ENCODE data around the gene CBX2.

CBX2 gene

GRCh38 chr17:79793924-79794304 is 16.0 kb downstream of the CBX2 start:
- Histone ChIP-seq H3K27me3 (ENCODE audit: control insufficient read depth, insufficient read depth, low read length) (peaks cover 84% of the 10 kb centered on the region), H3K4me1 (ENCODE audit: control insufficient read depth, insufficient read depth, low read length) (peaks cover 14% of the 10 kb centered on the region), H3K4me3 (ENCODE audit: low read depth, low read length) (peak overlapping the region; percentile 32), H3K36me3 (ENCODE audit: control insufficient read depth, insufficient read depth, low read length) (no peaks in the 10 kb centered on the region), H3K9me3 (ENCODE audit: control insufficient read depth, insufficient read depth, low read length) (no peaks in the 10 kb centered on the region), H3K9ac (ENCODE audit: low read depth, low read length) (no peak overlapping the region)

- H3K27me3 ChIP-seq (ENCODE audit: control insufficient read depth, insufficient read depth, low read length), result peaks cover 86% of the 10 kb centered on the region
- H3K4me1 ChIP-seq (ENCODE audit: control insufficient read depth, insufficient read depth, low read length), result peaks cover 11% of the 10 kb centered on the region
- no peak overlapping the region for H3K9ac ChIP-seq (ENCODE audit: low read depth, low read length)
- peak overlapping the region; percentile 41 for H3K4me3 ChIP-seq (ENCODE audit: low read depth, low read length)
- no peaks in the 10 kb centered on the region for H3K36me3 ChIP-seq (ENCODE audit: control insufficient read depth, insufficient read depth, low read length)
- no peaks in the 10 kb centered on the region for H3K9me3 ChIP-seq (ENCODE audit: control insufficient read depth, insufficient read depth, low read length)
Observed at GRCh38 chr17:79794659-79795511, 16.9 kb downstream of the CBX2 start.

DNA sequence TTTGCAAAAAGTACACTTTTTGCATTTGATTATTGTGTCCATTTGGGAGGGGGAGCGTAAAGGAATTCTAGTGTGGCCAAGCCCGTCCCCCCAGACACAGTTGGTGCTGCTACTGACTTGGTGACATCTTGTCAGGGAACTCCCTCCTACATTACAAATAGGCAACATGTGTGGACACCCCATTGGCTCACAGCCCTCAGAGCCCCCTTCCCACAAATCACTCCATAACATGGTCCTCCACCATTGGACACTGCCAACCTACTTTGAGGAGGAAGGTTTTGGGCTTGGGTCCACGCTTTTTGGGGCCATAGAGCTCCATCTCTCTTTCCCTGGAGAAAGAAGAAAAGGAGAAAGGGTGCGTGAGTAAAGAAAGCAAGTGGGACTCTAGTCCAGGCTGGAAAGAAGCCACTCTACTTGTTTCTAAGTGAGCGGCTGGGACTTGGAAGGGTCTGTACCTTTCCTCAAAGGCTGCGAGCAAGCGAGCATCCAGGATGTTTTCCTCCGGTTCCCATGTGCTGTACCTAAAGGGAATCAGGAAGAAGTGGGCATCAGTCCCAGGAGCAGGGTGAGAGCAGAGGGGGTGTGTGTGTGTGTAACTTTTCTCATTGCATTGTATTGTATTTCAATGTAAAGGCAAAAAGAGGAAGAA is 18.0 kb downstream of the CBX2 start:
- peaks cover 11% of the 10 kb centered on the region for H3K4me1 ChIP-seq (ENCODE audit: control insufficient read depth, insufficient read depth, low read length)
- peaks cover 86% of the 10 kb centered on the region for H3K27me3 ChIP-seq (ENCODE audit: control insufficient read depth, insufficient read depth, low read length)
- no peaks in the 10 kb centered on the region for H3K9me3 ChIP-seq (ENCODE audit: control insufficient read depth, insufficient read depth, low read length)
- H3K36me3 ChIP-seq (ENCODE audit: control insufficient read depth, insufficient read depth, low read length), result no peaks in the 10 kb centered on the region
- H3K4me3 ChIP-seq (ENCODE audit: low read depth, low read length), result peak overlapping the region; percentile 61
- no peak overlapping the region for H3K9ac ChIP-seq (ENCODE audit: low read depth, low read length)

- Histone ChIP-seq H3K9ac (ENCODE audit: low read depth, low read length) (no peak overlapping the region), H3K36me3 (ENCODE audit: control insufficient read depth, insufficient read depth, low read length) (no peaks in the 10 kb centered on the region), H3K4me1 (ENCODE audit: control insufficient read depth, insufficient read depth, low read length) (peaks cover 11% of the 10 kb centered on the region), H3K27me3 (ENCODE audit: control insufficient read depth, insufficient read depth, low read length) (peaks cover 86% of the 10 kb centered on the region), H3K4me3 (ENCODE audit: low read depth, low read length) (peak overlapping the region; percentile 61), H3K9me3 (ENCODE audit: control insufficient read depth, insufficient read depth, low read length) (no peaks in the 10 kb centered on the region)
Observed at GRCh38 chr17:79796444-79796762, 18.5 kb downstream of the CBX2 start.

DNA sequence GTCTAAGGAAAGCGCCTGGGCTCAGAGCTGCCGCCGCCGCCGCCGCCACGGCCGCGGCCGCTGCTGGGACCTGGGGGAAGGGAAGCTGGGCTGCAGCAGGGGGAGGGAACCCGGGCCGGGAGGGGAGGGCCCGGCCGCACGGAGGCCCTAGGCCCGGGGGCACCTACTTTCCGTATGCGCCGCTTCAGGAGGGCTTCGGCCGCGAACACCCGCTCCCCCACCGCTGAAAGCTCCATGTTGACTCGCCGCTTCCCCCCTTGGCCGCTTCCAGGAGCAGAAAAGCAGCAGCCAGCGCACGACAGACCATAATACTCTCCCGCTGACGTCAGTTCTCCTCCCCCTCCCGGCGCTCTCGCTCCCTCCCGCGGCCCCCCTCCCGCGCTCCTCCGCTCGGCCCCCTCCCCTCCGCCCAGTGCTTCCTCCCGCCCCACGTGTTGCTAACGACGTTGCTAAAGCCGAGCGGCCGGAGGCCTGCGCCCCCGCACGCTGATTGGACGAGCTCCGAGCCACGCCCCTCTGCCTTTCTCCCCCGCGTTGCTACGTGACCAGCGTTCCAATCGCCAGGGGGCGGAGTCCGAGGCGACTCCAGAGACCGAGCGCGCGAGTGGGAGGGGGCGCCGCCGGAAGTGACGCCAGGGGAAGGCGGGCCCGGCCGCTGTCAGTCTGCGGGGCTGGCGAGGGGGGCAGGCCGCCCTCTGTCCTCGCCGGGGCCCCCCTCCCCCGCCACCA is 19.0 kb downstream of the CBX2 start, which contains the start of gene CBX8:
Gene CBX8, minus strand, starts transcription at position 315 of the 729 bp plus-strand sequence. Its CDS starts 79 bp downstream, at position 236.
- Histone ChIP-seq H3K4me3 (ENCODE audit: low read depth, low read length) (peak within 1 kb of the TSS; percentile 61), H3K4me1 (ENCODE audit: control insufficient read depth, insufficient read depth, low read length) (peaks cover 11% of the 10 kb centered on the region), H3K9me3 (ENCODE audit: control insufficient read depth, insufficient read depth, low read length) (no peaks in the 10 kb centered on the region), H3K9ac (ENCODE audit: low read depth, low read length) (peak within 1 kb of the TSS; percentile 70), H3K36me3 (ENCODE audit: control insufficient read depth, insufficient read depth, low read length) (no peaks in the 10 kb centered on the region), H3K27me3 (ENCODE audit: control insufficient read depth, insufficient read depth, low read length) (peaks cover 86% of the 10 kb centered on the region)

- peak overlapping the region; percentile 41 for H3K4me3 ChIP-seq (ENCODE audit: low read depth, low read length)
- no peaks in the 10 kb centered on the region for H3K36me3 ChIP-seq (ENCODE audit: control insufficient read depth, insufficient read depth, low read length)
- H3K9me3 ChIP-seq (ENCODE audit: control insufficient read depth, insufficient read depth, low read length), result no peaks in the 10 kb centered on the region
- H3K4me1 ChIP-seq (ENCODE audit: control insufficient read depth, insufficient read depth, low read length), result peaks cover 14% of the 10 kb centered on the region
- peaks cover 86% of the 10 kb centered on the region for H3K27me3 ChIP-seq (ENCODE audit: control insufficient read depth, insufficient read depth, low read length)
- H3K9ac ChIP-seq (ENCODE audit: low read depth, low read length), result no peak overlapping the region
Observed at GRCh38 chr17:79797492-79798298, 19.7 kb downstream of the CBX2 start.

DNA sequence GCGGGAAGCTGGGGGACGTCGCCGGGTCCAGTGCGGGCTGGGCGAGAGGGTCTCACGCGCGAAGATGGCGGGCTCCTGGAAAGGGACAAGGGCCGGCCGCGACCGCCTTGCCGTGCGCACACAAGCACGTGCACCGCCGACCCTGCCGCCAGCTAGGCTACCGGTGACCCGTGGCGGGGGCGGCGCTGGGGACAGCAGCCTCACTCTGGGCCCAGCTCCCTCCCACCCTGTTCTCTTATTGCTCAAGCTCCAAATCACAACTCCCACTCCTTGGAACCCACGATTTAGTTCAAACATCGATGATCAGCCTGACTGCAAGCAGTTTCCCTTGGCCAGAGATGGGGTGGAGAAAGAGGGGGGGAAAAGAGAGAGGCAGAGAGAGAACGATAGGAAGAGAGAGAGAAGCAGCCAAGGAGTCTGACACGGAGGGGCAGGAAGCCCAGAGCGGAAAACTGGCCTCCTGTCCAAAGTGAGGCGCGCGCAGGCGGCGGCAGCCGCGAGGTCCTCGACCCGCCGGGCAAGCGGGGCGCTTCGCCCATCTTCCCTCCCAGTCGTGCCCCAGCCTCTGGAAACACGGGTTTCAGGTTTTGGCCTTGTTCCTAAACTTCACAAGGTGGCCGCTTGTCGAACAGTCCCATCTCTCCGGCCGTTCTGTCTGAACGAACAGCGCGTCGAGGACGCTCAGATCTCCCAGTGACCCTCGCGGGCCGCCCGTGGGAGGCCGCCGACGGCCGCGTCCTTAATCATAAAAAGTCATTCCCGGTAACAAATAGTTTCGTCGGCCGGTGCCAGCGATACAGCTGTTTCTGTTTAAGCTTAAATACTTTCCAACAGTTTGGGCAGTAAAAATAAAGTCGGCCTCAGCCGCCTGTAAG is 20.6 kb downstream of the CBX2 start:
- no peak overlapping the region for H3K9ac ChIP-seq (ENCODE audit: low read depth, low read length)
- H3K9me3 ChIP-seq (ENCODE audit: control insufficient read depth, insufficient read depth, low read length), result no peaks in the 10 kb centered on the region
- peaks cover 13% of the 10 kb centered on the region for H3K4me1 ChIP-seq (ENCODE audit: control insufficient read depth, insufficient read depth, low read length)
- H3K36me3 ChIP-seq (ENCODE audit: control insufficient read depth, insufficient read depth, low read length), result no peaks in the 10 kb centered on the region
- H3K27me3 ChIP-seq (ENCODE audit: control insufficient read depth, insufficient read depth, low read length), result peaks cover 86% of the 10 kb centered on the region
- peak overlapping the region; percentile 41 for H3K4me3 ChIP-seq (ENCODE audit: low read depth, low read length)

DNA sequence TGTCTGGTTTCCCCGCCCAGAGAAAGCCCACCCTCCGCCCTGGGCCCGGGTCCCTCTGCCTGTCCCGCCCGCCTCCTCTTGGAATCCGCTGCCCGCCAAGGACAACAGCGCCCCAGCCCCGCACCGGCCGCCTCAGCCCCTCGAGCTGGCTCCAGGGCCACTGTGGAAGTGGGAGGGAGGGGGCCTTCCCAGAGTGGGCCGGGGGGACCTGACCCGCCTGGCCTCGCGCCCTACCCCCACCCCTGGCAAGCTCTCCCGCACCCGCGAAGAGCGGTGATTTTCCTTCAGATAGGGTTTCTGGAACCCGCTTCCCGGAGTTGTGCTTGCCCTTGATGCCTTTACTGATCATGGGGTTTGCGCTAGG is 21.2 kb downstream of the CBX2 start:
- Histone ChIP-seq H3K9ac (ENCODE audit: low read depth, low read length) (no peak overlapping the region), H3K4me1 (ENCODE audit: control insufficient read depth, insufficient read depth, low read length) (peaks cover 11% of the 10 kb centered on the region), H3K27me3 (ENCODE audit: control insufficient read depth, insufficient read depth, low read length) (peaks cover 86% of the 10 kb centered on the region), H3K4me3 (ENCODE audit: low read depth, low read length) (peak overlapping the region; percentile 26), H3K9me3 (ENCODE audit: control insufficient read depth, insufficient read depth, low read length) (no peaks in the 10 kb centered on the region), H3K36me3 (ENCODE audit: control insufficient read depth, insufficient read depth, low read length) (no peaks in the 10 kb centered on the region)

DNA sequence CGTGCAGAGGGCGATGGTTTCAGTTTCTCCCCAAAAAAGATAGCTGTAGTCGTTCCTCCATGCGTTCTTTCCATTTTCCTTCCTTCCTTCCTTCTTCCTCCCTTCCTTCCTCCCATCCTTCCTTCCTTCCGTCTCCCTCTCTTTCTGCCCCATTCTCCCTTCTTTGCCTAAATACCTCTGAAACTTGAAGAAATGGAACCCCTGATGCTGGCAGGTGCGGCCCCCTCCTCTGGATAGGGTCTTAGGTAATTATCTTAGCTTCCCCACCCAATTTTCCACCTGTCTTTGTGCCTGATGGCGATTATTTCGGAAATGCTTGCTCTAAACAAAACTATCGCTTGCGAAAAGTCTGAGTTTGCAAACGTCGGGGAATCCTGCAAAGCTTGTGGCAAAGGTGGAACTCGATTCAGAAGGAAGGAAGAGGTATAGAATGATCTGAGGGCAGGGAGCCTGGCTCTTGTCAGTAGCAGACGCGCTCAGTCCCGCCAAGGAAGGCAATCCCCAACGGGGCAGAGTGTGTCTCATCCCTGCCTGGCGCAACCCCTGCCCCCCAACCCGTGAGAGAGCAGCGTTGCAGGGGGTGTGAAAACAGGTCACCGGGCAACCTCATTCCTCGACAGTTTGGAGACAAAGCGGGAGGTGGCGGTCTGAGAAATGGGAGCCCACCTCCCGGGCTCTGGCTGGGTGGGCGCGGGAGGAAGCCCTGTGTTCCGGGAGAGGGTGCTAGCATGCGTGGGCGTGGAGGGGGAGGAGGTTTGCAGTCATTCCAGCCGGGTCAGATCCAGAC is 21.8 kb downstream of the CBX2 start:
- Histone ChIP-seq H3K9me3 (ENCODE audit: control insufficient read depth, insufficient read depth, low read length) (no peaks in the 10 kb centered on the region), H3K4me1 (ENCODE audit: control insufficient read depth, insufficient read depth, low read length) (peaks cover 12% of the 10 kb centered on the region), H3K9ac (ENCODE audit: low read depth, low read length) (no peak overlapping the region), H3K27me3 (ENCODE audit: control insufficient read depth, insufficient read depth, low read length) (peaks cover 86% of the 10 kb centered on the region), H3K36me3 (ENCODE audit: control insufficient read depth, insufficient read depth, low read length) (no peaks in the 10 kb centered on the region), H3K4me3 (ENCODE audit: low read depth, low read length) (peak overlapping the region; percentile 26)
